Peyer's patch (tissue), 4 donors: ENCODE data around the gene RPRD2. TPM values are rescaled to one million over a fixed set of nuclear protein-coding genes. Genes with fewer than 3 reads are reported as not detected.
"Not testable (repeated sequence)": the region's sequence is repeated elsewhere in the genome, so short reads cannot be mapped to it uniquely, and the experiment has no call there.

Source experiments
- DNase-seq, 3 donors: peaks; one replicate each; pipeline ENCODE4 v3.0.0-alpha.2; 2017 to 2019
- H3K27ac ChIP-seq, 4 donors: fragments of 200-600 bp; sonication (generic); one replicate each; pipeline ENCODE4 v1.5.1; 2016 to 2019
- H3K27me3 ChIP-seq, 2 donors: fragments of 200-600 bp; sonication (generic); one replicate each; pipeline ENCODE4 v1.5.1; 2019
- H3K36me3 ChIP-seq, 3 donors: fragments of 200-600 bp; sonication (generic); one replicate each; pipeline ENCODE4 v1.5.1; 2016 to 2019
- H3K4me1 ChIP-seq, 4 donors: fragments of 200-600 bp; sonication (generic); one replicate each; pipeline ENCODE4 v1.5.1; 2016 to 2019
- H3K4me3 ChIP-seq, 4 donors: fragments of 200-600 bp; sonication (generic); 1 replicate in 3 of 4; 2 replicates in 1 of 4; pipeline ENCODE4 v1.5.1; 2016 to 2019; ENCODE audit warnings: mild to moderate bottlenecking in 1 of 4
- H3K9me3 ChIP-seq, 4 donors: fragments of 200-600 bp; sonication (generic); one replicate each; pipeline ENCODE4 v1.5.1; 2016 to 2019; ENCODE audit warnings: mild to moderate bottlenecking in 1 of 4
- CTCF ChIP-seq, 6 experiments: fragments of 450-650 bp in 4 of 6; fragments of 200-600 bp in 2 of 6; sonication (generic) in 1 of 6; IDR thresholded peaks; one replicate each; pipeline ENCODE4 v1.5.1; 2017 to 2019; ENCODE audit warnings: antibody characterized with exemption in 6 of 6, mild to moderate bottlenecking in 3 of 6, moderate library complexity in 1 of 6
- POLR2A ChIP-seq, 2 donors: fragments of 450-650 bp; IDR thresholded peaks; one replicate each; pipeline ENCODE4 v1.5.1; 2017; ENCODE audit warnings: antibody characterized with exemption in 2 of 2, mild to moderate bottlenecking in 2 of 2, moderate library complexity in 2 of 2
- total RNA-seq, 4 donors: library from RNA; depleted of rRNA; stranded (reverse); fragments of >200 nt; gene quantifications; one replicate each; pipeline ENCODE4 v1.1.0, GENCODE V29; 2016

Gene RPRD2
- total RNA-seq, 4 donors from 2014 or later: 21.5 to 44.6 (median 28.2) TPM

GRCh38 chr1:150392627-150393026 lies 28.7 kb downstream of the RPRD2 start:
- TF ChIP-seq POLR2A (IDR thresholded peaks at IDR 0.05) (no peak), CTCF (IDR thresholded peaks at IDR 0.05) (no peak)
- Histone ChIP-seq H3K36me3 (peaks cover 0 to 4% (median 0%) of the 10 kb centered on the region in 3 donors), H3K27ac (no peak overlapping the region), H3K4me3 (no peak overlapping the region), H3K4me1 (no peaks in the 10 kb centered on the region), H3K27me3 (no peaks in the 10 kb centered on the region), H3K9me3 (no peaks in the 10 kb centered on the region)
- DNase-seq: no peak

- not testable (repeated sequence) for H3K27ac ChIP-seq, H3K9me3 ChIP-seq, H3K27me3 ChIP-seq, H3K36me3 ChIP-seq, H3K4me1 ChIP-seq, H3K4me3 ChIP-seq, DNase-seq
These were observed 31.2 kb downstream of the RPRD2 start for GRCh38 chr1:150395115-150395514.

- no peaks in the 10 kb centered on the region for H3K27me3 ChIP-seq
- H3K4me1 ChIP-seq: no peaks in the 10 kb centered on the region
These were observed 33.6 kb downstream of the RPRD2 start for GRCh38 chr1:150397392-150398032.

GRCh38 chr1:150404465-150404864 lies 40.5 kb downstream of the RPRD2 start:
- H3K36me3 ChIP-seq: no peaks in the 10 kb centered on the region
- no peaks in the 10 kb centered on the region for H3K27me3 ChIP-seq
- no peak overlapping the region for H3K4me3 ChIP-seq
- H3K4me1 ChIP-seq: peaks cover 0 to 11% (median 0%) of the 10 kb centered on the region in 4 donors
- no peaks in the 10 kb centered on the region for H3K9me3 ChIP-seq
- no peak overlapping the region for H3K27ac ChIP-seq
- TF ChIP-seq POLR2A (IDR thresholded peaks at IDR 0.05): no peak
- TF ChIP-seq CTCF (IDR thresholded peaks at IDR 0.05): no peak
- DNase-seq: no peak

More at GRCh38 chr1:150397392-150398032, 33.6 kb downstream of the RPRD2 start:
- Histone ChIP-seq H3K27ac (no peak overlapping the region), H3K9me3 (no peaks in the 10 kb centered on the region), H3K36me3 (no peaks in the 10 kb centered on the region), H3K4me3 (no peak overlapping the region)
- no peak for DNase-seq
- no peak for TF ChIP-seq POLR2A (IDR thresholded peaks at IDR 0.05)
- TF ChIP-seq CTCF (IDR thresholded peaks at IDR 0.05): no peak

- Histone ChIP-seq H3K27me3 (no peaks in the 10 kb centered on the region), H3K4me1 (peaks cover 0 to 20% (median 0%) of the 10 kb centered on the region in 4 donors)
These were observed 41.7 kb downstream of the RPRD2 start for GRCh38 chr1:150405660-150406059.

More at GRCh38 chr1:150405660-150406059, 41.7 kb downstream of the RPRD2 start:
- TF ChIP-seq CTCF (IDR thresholded peaks at IDR 0.05) (no peak), POLR2A (IDR thresholded peaks at IDR 0.05) (no peak)
- no peak for DNase-seq
- no peak overlapping the region for H3K4me3 ChIP-seq
- H3K36me3 ChIP-seq: no peaks in the 10 kb centered on the region
- H3K27ac ChIP-seq: no peak overlapping the region
- H3K9me3 ChIP-seq: no peaks in the 10 kb centered on the region
